ENCODE data around the gene SEMA3G. TPM values are rescaled to one million over a fixed set of nuclear protein-coding genes. Genes with fewer than 3 reads are reported as not detected.

Gene SEMA3G
- total RNA-seq, 3 donors from 2014 or later (not counting 1 experiment from before 2014, with no cell fraction given): 0.07 to 0.55 TPM; not detected in 1

GRCh38 chr3:52483081-52483480 is 38.2 kb upstream of the SEMA3G start:
- Mint-ChIP-seq H3K27me3 (ENCODE audit: low read depth in 2 of 2) (no peaks in the 10 kb centered on the region), H3K36me3 (no peaks in the 10 kb centered on the region), H3K27ac (peak overlapping the region in 1 of 2 donors; percentile 53), H3K4me3 (no peak overlapping the region), H3K4me1 (peaks cover 0 to 4% of the 10 kb centered on the region in 2 donors), H3K9me3 (no peaks in the 10 kb centered on the region)
- DNase-seq (no peak), ATAC-seq (no peak)
- Histone ChIP-seq H3K9me3 (ENCODE audit: control insufficient read depth, insufficient read depth, low read length) (no peaks in the 10 kb centered on the region), H3K4me1 (ENCODE audit: control insufficient read depth, insufficient read depth, low read length) (no peaks in the 10 kb centered on the region), H3K36me3 (ENCODE audit: control insufficient read depth, insufficient read depth, low read length) (peaks cover 66% of the 10 kb centered on the region), H3K27ac (ENCODE audit: low read length) (no peak overlapping the region), H3K4me3 (ENCODE audit: low read length) (no peak overlapping the region), H3K27me3 (ENCODE audit: control insufficient read depth, insufficient read depth, low read length) (no peaks in the 10 kb centered on the region)
- WGBS (ENCODE audit: insufficient coverage): 90% methylated on average over 14 of the region's 14 CpGs
- TF ChIP-seq, protein P1, sequence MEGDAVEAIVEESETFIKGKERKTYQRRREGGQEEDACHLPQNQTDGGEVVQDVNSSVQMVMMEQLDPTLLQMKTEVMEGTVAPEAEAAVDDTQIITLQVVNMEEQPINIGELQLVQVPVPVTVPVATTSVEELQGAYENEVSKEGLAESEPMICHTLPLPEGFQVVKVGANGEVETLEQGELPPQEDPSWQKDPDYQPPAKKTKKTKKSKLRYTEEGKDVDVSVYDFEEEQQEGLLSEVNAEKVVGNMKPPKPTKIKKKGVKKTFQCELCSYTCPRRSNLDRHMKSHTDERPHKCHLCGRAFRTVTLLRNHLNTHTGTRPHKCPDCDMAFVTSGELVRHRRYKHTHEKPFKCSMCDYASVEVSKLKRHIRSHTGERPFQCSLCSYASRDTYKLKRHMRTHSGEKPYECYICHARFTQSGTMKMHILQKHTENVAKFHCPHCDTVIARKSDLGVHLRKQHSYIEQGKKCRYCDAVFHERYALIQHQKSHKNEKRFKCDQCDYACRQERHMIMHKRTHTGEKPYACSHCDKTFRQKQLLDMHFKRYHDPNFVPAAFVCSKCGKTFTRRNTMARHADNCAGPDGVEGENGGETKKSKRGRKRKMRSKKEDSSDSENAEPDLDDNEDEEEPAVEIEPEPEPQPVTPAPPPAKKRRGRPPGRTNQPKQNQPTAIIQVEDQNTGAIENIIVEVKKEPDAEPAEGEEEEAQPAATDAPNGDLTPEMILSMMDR (IDR thresholded peaks at IDR 0.05): no peak
- intact Hi-C loops (cut with micrococcal nuclease): no loop called here

DNA sequence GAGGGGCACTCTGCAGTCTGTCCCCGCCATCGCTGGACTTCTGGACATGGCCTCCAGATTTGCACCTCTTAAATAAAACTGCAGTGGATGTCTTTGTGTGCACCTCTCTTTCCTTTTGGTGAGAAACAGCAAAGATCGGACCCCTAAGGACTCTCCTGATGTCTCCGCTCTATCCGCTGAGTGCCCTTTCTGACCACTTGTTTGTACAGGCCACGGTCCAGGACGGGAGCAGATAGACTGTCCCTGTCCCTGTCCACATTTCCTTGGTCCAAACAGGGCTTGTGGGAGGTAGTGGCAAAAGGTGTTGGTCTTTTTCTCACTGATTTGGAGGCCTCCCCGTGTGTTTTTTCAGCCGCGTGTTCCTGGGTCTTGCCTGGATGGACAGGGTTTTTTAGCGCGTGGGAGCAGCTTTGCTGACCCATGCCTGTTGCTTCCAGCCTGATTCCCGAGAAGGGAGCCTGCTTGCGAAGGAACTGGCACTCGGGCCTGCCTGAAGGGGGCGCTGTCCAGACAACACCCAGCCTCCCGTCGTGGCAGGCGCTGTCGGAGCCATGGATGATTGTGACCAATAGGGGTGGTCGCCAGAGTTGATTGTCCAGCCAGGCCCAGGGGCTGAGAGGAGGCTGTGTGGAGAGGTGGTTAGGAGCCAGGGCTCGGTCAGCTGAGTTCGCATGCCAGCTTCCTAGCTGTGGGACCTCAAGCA is 37.1 kb upstream of the SEMA3G start:
- Histone ChIP-seq H3K4me3 (ENCODE audit: low read length) (no peak overlapping the region), H3K4me1 (ENCODE audit: control insufficient read depth, insufficient read depth, low read length) (no peaks in the 10 kb centered on the region), H3K27me3 (ENCODE audit: control insufficient read depth, insufficient read depth, low read length) (no peaks in the 10 kb centered on the region), H3K27ac (ENCODE audit: low read length) (no peak overlapping the region), H3K9me3 (ENCODE audit: control insufficient read depth, insufficient read depth, low read length) (no peaks in the 10 kb centered on the region), H3K36me3 (ENCODE audit: control insufficient read depth, insufficient read depth, low read length) (peaks cover 69% of the 10 kb centered on the region)
- intact Hi-C loops (cut with micrococcal nuclease): no loop called here
- peak in 1 of 2 donors; percentile 43 for DNase-seq
- ATAC-seq: no peak
- Mint-ChIP-seq H3K27ac (peak overlapping the region in 1 of 2 donors; percentile 53), H3K27me3 (ENCODE audit: low read depth in 2 of 2) (no peaks in the 10 kb centered on the region), H3K36me3 (no peaks in the 10 kb centered on the region), H3K4me3 (no peak overlapping the region), H3K4me1 (peaks cover 0 to 4% of the 10 kb centered on the region in 2 donors), H3K9me3 (no peaks in the 10 kb centered on the region)
- TF ChIP-seq, protein P1 (IDR thresholded peaks at IDR 0.05): peak; percentile 32
- WGBS (ENCODE audit: insufficient coverage): 96% methylated on average over 23 of the region's 23 CpGs

DNA sequence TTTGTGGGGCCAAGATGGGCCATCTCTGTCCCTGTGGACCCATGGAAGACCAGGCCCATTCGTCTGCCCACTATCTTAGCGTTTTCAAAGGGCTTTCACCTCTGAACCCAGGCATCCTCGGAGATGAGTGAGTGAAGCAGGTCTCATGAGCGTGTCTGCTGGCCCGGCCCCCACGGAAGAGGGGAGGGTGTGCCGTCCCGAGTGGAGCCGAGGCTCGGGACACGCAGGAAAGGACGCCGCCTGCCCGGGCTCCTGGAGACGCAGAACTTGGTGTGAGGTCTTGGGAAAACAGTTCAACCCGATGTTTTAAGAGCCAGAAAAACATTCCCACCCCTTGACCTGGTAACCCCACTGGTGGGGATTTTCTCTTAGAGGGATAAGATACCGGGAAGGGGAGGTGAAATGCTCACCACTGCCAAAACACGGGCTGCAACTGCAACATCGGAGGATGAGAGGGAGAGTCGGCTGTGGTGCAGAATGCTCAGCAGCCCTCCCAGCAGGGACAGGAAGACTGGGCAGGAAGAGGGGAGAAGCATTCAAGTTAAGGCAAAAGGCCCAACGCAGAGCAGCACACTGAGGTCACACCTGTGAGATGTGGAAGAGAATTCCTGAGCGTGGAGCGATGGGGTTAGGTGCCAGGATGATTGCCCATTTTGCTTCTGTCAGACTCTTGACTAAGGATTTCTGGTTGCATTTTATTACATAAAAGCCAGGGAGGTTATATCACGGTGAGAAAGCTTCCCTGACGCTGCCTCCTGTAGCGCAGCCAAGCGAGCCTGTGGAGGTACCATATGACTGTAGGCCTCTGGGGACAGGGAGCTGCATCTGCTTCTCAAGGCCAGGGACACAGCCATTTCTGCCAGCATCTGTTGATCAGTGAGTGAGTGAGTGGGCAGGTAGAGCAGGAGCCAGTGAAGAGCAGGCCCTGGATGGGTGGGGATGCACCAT is 36.1 kb upstream of the SEMA3G start:
- H3K4me3 ChIP-seq (ENCODE audit: low read length): no peak overlapping the region
- H3K9me3 ChIP-seq (ENCODE audit: control insufficient read depth, insufficient read depth, low read length): no peaks in the 10 kb centered on the region
- DNase-seq: no peak
- no peak overlapping the region for H3K27ac ChIP-seq (ENCODE audit: low read length)
- H3K27me3 ChIP-seq (ENCODE audit: control insufficient read depth, insufficient read depth, low read length): no peaks in the 10 kb centered on the region
- no peak for ATAC-seq
- Mint-ChIP-seq H3K27me3 (ENCODE audit: low read depth in 2 of 2) (no peaks in the 10 kb centered on the region), H3K4me1 (peaks cover 0 to 4% of the 10 kb centered on the region in 2 donors), H3K36me3 (no peaks in the 10 kb centered on the region), H3K27ac (no peak overlapping the region), H3K9me3 (no peaks in the 10 kb centered on the region), H3K4me3 (no peak overlapping the region)
- WGBS (ENCODE audit: insufficient coverage): 95% methylated on average over 26 of the region's 27 CpGs
- intact Hi-C loops (cut with micrococcal nuclease): no loop called here
- TF ChIP-seq, protein P1 (IDR thresholded peaks at IDR 0.05): no peak
- peaks cover 71% of the 10 kb centered on the region for H3K36me3 ChIP-seq (ENCODE audit: control insufficient read depth, insufficient read depth, low read length)
- no peaks in the 10 kb centered on the region for H3K4me1 ChIP-seq (ENCODE audit: control insufficient read depth, insufficient read depth, low read length)
